Dendritic cell treated with granulocyte-macrophage colony-stimulating factor and Interleukin-4, amounts not matched to agents 40 ng/mL and 50 ng/mL, for 4 days (primary cell): Measurements from ENCODE around the gene SMARCD3.
A peak's percentile ranks its signal among the peaks of the same experiment; 100 is the strongest.

Experiments used
- H3K27ac Mint-ChIP-seq: one replicate; pipeline ENCODE4 v1.8.0; 2022; ENCODE audit warnings: mild to moderate bottlenecking, mixed read lengths
- H3K27me3 Mint-ChIP-seq: one replicate; pipeline ENCODE4 v1.8.0; 2022; ENCODE audit warnings: mild to moderate bottlenecking, mixed read lengths
- H3K36me3 Mint-ChIP-seq: one replicate; pipeline ENCODE4 v1.8.0; 2022; ENCODE audit warnings: low read depth, mixed read lengths
- H3K4me1 Mint-ChIP-seq: one replicate; pipeline ENCODE4 v1.8.0; 2022; ENCODE audit warnings: low read depth, mixed read lengths
- H3K4me3 Mint-ChIP-seq: one replicate; pipeline ENCODE4 v1.8.0; 2022; ENCODE audit warnings: mild to moderate bottlenecking, moderate library complexity, mixed read lengths
- H3K9me3 Mint-ChIP-seq: one replicate; pipeline ENCODE4 v1.8.0; 2022; ENCODE audit warnings: mixed read lengths
- intact Hi-C: fragments of 100-400 bp; cut with micrococcal nuclease; formaldehyde crosslinking; loops from one replicate; pipeline ENCODE4 v1.15.0; 2022

The SMARCD3 gene

DNA sequence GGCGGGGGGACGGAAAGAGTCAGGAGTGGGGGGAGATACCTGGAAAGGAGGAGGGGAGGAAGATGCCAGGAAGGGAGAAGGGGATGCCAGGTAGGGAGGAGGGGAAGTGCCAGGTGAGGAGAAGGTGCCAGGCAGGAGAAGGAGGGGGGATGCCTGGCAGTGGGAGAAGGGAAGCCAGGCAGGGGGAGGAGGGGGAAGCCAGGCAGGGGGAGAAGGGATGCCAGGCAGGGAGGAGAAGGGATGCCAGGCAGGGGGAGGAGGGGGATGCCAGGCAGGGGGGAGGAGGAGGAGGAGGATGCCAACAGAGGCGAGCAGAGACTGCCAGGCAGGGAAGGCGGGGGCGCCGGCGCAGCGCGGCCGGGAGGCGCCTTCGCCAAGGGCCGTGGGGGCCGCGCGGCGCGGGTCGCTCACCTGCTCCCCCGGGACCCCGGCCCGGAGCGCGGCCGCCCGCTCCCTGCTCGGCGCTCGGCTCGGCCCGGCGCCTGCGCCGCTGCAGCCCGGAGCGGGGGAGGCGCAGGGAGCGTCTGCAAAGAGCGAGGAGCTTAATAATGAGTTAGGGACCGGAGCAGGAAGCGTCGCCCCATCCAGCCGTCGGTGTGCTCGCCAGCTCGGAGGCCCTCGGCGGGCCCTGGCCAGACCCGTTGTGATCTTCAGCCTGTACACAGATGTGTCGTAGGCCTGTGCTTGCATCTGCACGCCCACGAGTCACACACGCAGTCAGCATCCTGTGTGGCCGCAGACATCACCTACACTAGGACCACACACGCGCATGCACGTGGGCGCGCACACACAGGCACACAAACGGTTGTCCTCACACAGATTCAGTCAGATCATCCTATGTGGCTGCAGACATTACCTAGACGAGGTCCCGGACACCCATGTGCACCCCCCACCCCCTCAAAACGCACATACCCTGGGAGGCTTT lies 28.4 kb upstream of the SMARCD3 start:
- Mint-ChIP-seq H3K4me3 (peak overlapping the region; percentile 52), H3K36me3 (no peaks in the 10 kb centered on the region), H3K27ac (no peak overlapping the region), H3K9me3 (no peaks in the 10 kb centered on the region), H3K27me3 (peaks cover 29% of the 10 kb centered on the region), H3K4me1 (peaks cover 54% of the 10 kb centered on the region)
- intact Hi-C loops = no loop called here

DNA sequence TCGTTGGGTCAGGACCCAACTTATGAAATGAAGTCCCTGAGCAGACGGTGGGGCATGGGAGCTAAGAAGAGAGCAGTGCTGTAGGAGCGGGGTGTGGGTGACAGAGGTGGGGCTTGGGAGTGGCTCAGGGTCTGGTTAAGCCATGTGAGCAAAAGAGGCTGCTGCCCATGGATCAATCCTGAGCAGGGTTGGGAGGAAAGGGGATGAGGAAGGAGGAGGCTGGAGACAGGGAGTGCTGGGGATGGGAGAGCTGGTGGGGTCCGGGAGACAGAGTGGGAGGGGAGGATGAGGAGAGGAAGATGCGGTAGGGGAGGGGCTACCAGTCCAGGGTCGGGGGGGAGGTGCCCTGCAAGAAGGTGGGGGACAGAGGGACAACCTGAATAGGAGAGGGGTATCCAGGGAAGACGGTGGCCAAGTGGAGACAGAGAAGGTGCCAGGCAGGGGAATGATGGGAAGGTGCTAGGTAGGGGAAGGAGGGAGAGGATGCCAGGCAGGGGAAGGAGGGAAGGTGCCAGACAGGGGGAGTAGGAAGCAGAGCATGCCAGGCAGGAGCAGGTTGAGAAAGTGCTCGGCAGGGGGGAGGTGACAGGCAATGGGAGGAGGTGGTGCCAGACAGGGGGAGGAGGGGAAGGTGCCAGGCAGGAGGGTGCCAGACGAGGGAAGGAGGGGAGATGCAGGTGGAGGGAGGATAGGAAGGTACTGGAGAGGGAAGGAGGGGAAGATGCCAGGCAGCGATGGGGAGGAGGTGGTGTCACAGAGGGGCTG lies 27.5 kb upstream of the SMARCD3 start:
- no peaks in the 10 kb centered on the region for H3K9me3 Mint-ChIP-seq
- H3K27ac Mint-ChIP-seq = no peak overlapping the region
- H3K27me3 Mint-ChIP-seq = peaks cover 21% of the 10 kb centered on the region
- no peaks in the 10 kb centered on the region for H3K36me3 Mint-ChIP-seq
- H3K4me3 Mint-ChIP-seq = peak overlapping the region; percentile 65
- peaks cover 61% of the 10 kb centered on the region for H3K4me1 Mint-ChIP-seq
- intact Hi-C loops = no loop called here

DNA sequence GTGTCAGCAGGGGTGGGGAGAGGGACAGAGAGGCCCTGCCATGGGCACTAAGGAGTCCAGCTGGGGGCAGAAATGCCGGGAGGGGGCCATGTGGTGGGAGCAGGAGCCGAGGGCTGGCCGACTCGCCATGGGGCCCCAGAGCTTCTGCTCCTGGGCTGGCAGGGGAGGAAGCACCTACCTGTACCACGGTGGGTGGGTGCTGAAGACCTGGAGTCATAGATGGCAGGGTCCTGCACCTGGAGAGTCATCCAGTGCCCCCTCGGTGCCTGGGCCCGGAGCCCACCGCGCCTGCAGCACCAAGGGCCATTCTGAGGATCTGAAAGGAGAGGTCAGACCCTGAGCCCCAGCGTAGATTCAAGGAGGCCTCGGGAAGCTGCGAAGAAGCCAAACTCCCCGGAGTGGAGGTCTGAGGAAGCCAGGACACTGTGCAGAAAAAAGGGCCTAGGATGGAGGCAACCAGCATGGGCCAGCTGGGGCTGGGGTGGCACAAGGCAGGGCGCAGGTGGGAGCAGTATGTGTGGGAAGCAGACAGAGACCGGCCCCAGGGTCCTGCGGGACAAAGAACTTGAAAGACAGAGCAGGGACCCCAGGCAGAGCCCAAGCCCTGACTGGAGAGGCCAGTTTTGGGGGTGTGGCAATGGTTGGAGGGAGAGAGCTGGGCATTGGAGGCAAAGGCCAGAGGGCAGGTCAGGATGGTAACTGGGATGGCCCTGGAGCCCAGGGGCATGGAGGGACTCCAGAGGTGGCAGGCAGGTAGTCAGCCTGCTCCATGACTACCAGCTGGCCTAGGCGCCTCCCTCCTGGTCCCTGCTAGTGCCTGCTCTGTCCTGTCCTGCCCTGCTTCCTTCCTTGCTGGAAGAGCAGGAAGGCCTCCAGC lies 26.7 kb upstream of the SMARCD3 start:
- intact Hi-C loops = no loop called here
- peaks cover 21% of the 10 kb centered on the region for H3K27me3 Mint-ChIP-seq
- peak overlapping the region; percentile 65 for H3K4me3 Mint-ChIP-seq
- H3K9me3 Mint-ChIP-seq = no peaks in the 10 kb centered on the region
- H3K36me3 Mint-ChIP-seq = no peaks in the 10 kb centered on the region
- peaks cover 70% of the 10 kb centered on the region for H3K4me1 Mint-ChIP-seq
- peak overlapping the region; percentile 0 for H3K27ac Mint-ChIP-seq

DNA sequence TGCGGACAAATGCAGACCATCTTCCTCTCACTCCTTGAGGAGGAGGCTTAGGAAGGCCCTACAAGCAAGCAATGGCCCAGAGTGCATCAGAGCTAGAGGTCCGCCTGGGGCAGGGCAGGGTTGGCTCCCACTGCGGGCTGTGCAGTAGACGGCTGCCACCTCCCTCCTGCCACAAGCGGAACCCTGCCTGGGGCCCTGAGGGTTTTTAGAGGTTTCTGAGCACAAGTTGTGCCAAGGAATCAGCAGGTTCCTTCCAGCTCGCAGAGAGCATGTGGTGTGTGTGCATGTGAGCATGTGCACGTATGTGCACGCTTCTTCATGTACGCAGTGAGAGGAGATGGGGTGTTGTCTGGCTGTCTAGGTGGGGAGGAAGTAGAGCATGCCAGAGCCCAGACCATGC lies 25.9 kb upstream of the SMARCD3 start:
- Mint-ChIP-seq H3K27me3 (peaks cover 19% of the 10 kb centered on the region), H3K9me3 (no peaks in the 10 kb centered on the region), H3K4me3 (no peak overlapping the region), H3K36me3 (no peaks in the 10 kb centered on the region), H3K4me1 (peaks cover 75% of the 10 kb centered on the region), H3K27ac (peak overlapping the region; percentile 0)
- intact Hi-C loops = no loop called here

DNA sequence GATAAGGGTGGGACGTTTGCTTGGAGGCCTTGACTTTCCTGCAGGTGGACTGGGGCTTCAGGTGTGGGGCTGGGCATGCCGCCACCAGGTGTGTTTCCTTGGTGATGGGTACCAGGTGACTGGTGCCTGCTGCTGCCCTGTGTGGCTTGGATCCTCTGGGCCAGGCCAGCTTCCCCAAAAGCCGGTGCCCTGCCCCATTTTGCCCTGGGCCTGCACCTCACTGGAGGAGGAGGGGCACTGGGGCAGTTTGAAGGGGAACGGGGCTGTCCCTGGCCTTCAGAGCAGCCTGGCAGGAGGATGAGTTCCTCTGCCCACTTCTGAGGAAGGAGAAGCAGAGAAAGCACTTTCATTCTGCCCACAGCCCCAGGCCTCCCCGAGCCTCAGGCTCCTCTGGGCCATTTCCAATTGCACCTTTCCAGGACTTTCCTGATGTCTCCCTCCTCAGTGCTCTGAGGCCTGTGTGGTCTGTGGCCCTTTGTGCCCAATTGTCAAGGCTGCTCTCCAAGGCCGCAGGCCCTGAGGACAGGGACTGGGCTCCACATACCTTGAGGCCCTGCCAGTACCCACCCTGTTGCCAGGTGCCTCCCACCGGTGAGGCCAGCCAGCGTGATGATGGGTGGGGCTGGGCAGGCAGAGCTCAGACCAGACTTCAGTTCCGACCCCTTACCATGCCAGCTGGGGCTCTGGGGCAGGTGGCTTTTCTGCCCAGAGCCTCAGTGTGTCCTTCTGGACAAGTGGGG lies 25.3 kb upstream of the SMARCD3 start:
- Mint-ChIP-seq H3K9me3 (no peaks in the 10 kb centered on the region), H3K27ac (peak overlapping the region; percentile 0), H3K36me3 (no peaks in the 10 kb centered on the region), H3K4me3 (peak overlapping the region; percentile 5), H3K4me1 (peaks cover 75% of the 10 kb centered on the region), H3K27me3 (peaks cover 16% of the 10 kb centered on the region)
- intact Hi-C loops = no loop called here

DNA sequence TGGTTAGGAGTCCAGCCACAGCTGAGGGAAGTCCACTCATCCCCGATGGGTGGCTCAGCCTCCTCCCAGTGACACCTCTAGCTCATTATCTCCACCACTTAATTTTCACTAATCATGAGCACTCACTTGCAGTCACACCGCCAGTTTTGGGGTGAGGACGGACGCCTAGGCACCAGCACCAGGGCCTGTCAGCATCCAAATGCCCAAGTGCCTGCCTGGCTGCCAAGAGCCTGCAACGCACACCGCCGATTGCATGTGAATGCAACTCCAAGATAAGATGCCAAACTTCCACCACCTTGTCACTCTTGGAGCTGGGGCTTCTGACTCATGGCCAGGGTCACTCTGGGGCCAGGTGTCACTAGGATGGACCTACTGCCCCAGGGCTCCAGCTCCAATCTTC lies 24.4 kb upstream of the SMARCD3 start:
- no peak overlapping the region for H3K4me3 Mint-ChIP-seq
- no peaks in the 10 kb centered on the region for H3K9me3 Mint-ChIP-seq
- H3K27ac Mint-ChIP-seq = peak overlapping the region; percentile 0
- intact Hi-C loops = no loop called here
- no peaks in the 10 kb centered on the region for H3K36me3 Mint-ChIP-seq
- H3K4me1 Mint-ChIP-seq = peaks cover 75% of the 10 kb centered on the region
- H3K27me3 Mint-ChIP-seq = peaks cover 16% of the 10 kb centered on the region

DNA sequence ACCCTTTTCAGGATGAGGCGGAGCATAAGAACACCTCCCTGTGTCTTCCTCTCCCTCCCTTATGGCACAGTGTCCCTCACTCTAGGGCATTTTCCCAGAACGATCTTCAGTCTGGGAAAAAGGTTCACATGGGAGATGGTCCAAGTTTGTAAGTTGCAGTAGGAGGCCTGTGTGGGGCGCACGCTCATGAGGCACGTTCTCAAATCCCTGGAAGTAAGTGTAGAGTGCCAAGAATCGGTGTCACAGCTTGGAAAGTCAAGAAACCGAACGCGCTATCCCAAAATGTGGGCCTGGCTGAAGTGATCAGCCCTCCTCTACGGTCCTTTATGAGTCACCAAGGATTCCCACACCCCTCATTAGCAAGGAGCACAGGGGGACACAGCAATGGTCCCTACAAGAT lies 23.9 kb upstream of the SMARCD3 start:
- no peaks in the 10 kb centered on the region for H3K36me3 Mint-ChIP-seq
- no peak overlapping the region for H3K4me3 Mint-ChIP-seq
- H3K4me1 Mint-ChIP-seq = peaks cover 71% of the 10 kb centered on the region
- H3K9me3 Mint-ChIP-seq = no peaks in the 10 kb centered on the region
- intact Hi-C loops = no loop called here
- no peak overlapping the region for H3K27ac Mint-ChIP-seq
- peaks cover 11% of the 10 kb centered on the region for H3K27me3 Mint-ChIP-seq

DNA sequence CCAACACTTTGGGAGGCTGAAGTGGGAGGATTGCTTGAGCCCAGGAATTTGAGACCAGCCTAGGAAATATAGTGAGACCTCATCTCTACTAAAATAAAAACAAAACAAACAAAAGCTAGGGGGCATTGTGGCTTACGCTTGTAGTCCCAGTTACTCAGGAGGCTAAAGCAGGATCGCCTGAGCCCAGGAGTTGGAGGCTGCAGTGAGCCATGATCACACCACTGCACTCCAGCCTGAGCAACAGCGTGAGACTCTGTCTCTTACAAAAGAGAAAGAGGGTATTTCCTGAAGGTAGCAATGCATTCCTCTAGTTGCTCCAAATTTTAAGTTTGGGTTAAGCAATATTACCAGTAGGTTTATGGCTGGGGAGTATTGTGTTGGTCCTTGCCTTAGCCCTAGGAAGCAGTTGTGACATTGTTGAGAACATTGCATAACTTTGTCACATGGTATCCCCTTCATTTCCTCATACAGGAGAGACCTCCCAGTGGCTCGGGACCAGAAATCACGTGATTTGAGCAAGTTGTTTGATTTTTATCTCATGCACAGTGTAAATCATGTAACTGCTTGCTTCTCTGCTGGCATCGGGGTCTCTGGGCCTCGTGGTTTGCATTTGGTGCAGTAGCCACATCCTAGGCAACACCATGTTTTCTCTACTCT lies 23.3 kb upstream of the SMARCD3 start:
- intact Hi-C loops = no loop called here
- H3K36me3 Mint-ChIP-seq = no peaks in the 10 kb centered on the region
- peaks cover 67% of the 10 kb centered on the region for H3K4me1 Mint-ChIP-seq
- H3K27me3 Mint-ChIP-seq = peaks cover 7% of the 10 kb centered on the region
- no peaks in the 10 kb centered on the region for H3K9me3 Mint-ChIP-seq
- H3K27ac Mint-ChIP-seq = no peak overlapping the region
- H3K4me3 Mint-ChIP-seq = no peak overlapping the region

DNA sequence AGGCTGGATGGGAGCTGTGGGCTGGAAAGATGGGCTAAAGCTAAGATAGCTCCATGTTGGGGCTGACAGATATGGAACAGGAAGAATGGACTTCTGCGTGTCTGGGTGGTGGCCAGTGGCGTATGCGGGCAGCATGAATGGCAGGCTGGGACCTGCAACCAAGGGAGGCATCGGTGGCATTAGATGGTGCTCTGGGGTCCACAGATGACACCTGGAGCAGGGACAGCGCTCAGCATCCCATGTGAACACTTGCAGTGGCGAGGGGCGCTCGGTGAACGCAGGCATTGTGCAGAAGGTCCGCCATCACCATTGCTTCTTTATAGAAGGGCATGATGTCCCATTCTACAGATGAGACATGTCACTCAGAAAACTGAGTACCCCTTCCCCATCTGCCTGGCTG lies 21.0 kb upstream of the SMARCD3 start:
- Mint-ChIP-seq H3K27me3 (no peaks in the 10 kb centered on the region), H3K4me1 (peaks cover 46% of the 10 kb centered on the region), H3K27ac (no peak overlapping the region), H3K4me3 (no peak overlapping the region), H3K36me3 (no peaks in the 10 kb centered on the region), H3K9me3 (no peaks in the 10 kb centered on the region)
- intact Hi-C loops = no loop called here

DNA sequence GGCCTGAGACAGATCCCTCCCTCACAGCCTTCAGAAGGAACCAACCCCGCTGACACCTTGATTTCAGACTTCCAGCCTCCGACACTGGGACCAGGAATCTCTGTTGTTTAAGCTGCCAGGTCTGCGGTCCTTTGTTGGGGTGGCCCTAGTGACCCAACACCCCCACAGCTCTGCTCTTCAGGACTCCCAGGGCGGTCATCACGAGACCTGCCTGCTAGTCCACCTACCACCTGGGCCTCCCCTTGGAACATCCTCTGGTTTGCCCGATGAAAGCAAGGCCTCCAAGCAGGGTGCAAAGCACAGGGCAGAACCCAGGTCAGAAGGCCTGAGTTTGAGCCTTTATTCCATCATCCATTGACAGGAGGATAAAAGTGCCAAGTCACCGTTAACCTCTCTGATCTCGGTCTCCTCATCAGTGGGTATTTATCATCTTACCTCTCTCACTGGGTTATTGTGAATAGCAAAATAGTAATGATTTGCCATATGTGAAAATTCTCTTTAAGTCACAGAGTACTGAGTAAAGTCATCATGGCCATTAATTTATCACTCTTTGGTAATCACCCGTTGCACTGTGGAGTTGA lies 16.9 kb upstream of the SMARCD3 start:
- no peaks in the 10 kb centered on the region for H3K36me3 Mint-ChIP-seq
- H3K4me3 Mint-ChIP-seq = no peak overlapping the region
- no peak overlapping the region for H3K27ac Mint-ChIP-seq
- H3K27me3 Mint-ChIP-seq = peaks cover 14% of the 10 kb centered on the region
- no peaks in the 10 kb centered on the region for H3K9me3 Mint-ChIP-seq
- H3K4me1 Mint-ChIP-seq = peaks cover 8% of the 10 kb centered on the region
- intact Hi-C loops = no loop called here

DNA sequence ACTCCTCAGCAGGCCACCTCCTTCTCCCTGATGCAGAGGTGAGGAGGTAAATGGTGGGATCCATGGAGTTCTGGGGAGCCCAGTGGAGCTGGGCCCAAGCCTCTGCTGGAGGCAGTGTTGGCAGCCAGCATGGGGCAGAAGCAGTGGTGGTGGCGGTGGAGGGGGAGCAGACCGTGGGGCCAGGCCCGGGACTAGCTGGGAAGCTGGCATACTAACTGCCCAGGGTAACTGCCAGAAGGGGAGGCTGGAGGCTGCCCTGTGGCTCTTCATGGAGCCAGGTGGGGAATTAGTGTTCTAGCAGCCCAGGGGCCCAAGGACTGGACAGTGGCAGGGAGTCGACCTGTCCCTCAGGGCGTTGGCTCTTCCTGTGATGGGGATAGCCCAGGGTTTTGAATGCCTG lies 16.1 kb upstream of the SMARCD3 start:
- Mint-ChIP-seq H3K27me3 (peaks cover 14% of the 10 kb centered on the region), H3K27ac (no peak overlapping the region), H3K4me1 (no peaks in the 10 kb centered on the region), H3K36me3 (no peaks in the 10 kb centered on the region), H3K4me3 (no peak overlapping the region), H3K9me3 (no peaks in the 10 kb centered on the region)
- intact Hi-C loops = no loop called here

DNA sequence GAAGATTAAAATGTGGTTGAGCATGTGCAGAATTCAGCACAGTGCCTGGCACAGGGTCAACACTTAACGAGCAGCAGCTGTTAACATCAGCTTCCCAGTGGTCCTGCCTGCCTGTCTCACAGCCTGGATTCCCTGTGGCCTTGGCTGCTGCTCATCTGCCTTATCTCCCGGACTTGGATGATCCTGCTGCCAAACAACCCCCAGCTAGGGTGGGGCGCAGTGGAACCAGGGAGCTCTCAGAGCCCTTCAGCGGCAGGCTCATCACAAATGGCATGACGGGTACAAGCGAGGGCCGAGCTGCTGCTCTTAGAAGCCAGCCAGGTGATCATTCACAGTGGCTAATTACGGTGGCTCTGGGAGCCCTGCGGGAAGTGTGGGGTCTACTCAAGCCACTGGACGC lies 13.0 kb upstream of the SMARCD3 start:
- peaks cover 24% of the 10 kb centered on the region for H3K27me3 Mint-ChIP-seq
- no peak overlapping the region for H3K27ac Mint-ChIP-seq
- intact Hi-C loops = no loop called here
- H3K4me1 Mint-ChIP-seq = no peaks in the 10 kb centered on the region
- H3K36me3 Mint-ChIP-seq = no peaks in the 10 kb centered on the region
- no peaks in the 10 kb centered on the region for H3K9me3 Mint-ChIP-seq
- H3K4me3 Mint-ChIP-seq = no peak overlapping the region
